B cell (primary cell): ENCODE results near the gene PTPRF. TPM values are rescaled to one million over a fixed set of nuclear protein-coding genes. Genes with fewer than 3 reads are reported as not detected.

Experiments used
- ATAC-seq: fragments of 200-7000 bp; cut with Tn5 transposase; one replicate; pipeline ENCODE4 v1.10.0; 2021; ENCODE audit warnings: low read depth, mild to moderate bottlenecking, moderate number of reproducible peaks, moderate library complexity
- CTCF ChIA-PET: fragments of 350-600 bp; sonication (Branson Sonifier 250); formaldehyde crosslinking; loops from one replicate; lab custom pipeline; 2021; ENCODE audit warnings: antibody characterized with exemption, inconsistent platforms; lab: Charles Lee
- POLR2A ChIA-PET: fragments of 350-600 bp; sonication (Branson Sonifier 250); formaldehyde crosslinking; loops from one replicate; lab custom pipeline; 2021; ENCODE audit warnings: antibody characterized with exemption; lab: Charles Lee
- DNase-seq: peaks from one replicate; pipeline ENCODE4 v3.0.0; 2013
- H2AFZ ChIP-seq: 2 replicates; pipeline ENCODE4 v1.6.1; 2012; ENCODE audit warnings: mild to moderate bottlenecking, low read depth, low read length; ENCODE audit not compliant: insufficient read depth, poor library complexity, severe bottlenecking
- H3K27ac ChIP-seq, 2 donors: 1 replicate in 1 of 2; 2 replicates in 1 of 2; pipeline ENCODE4 v1.5.1; 2012 to 2013; ENCODE audit warnings: low read length in 2 of 2, mild to moderate bottlenecking in 2 of 2, moderate library complexity in 1 of 2
- H3K27me3 ChIP-seq, 4 experiments: fragments of 200-600 bp in 1 of 4; sonication (generic) in 1 of 4; replicated peaks in 1 of 4; 1 replicate in 2 of 4; 2 replicates in 2 of 4; pipeline versions ENCODE4 v1.6.1 to v1.7.0; 2013 to 2016; ENCODE audit warnings: low read length in 3 of 4, mild to moderate bottlenecking in 2 of 4, mixed read lengths in 1 of 4, moderate library complexity in 1 of 4; ENCODE audit not compliant: insufficient read depth in 4 of 4, control insufficient read depth in 3 of 4; ENCODE audit errors: control extremely low read depth in 1 of 4
- H3K36me3 ChIP-seq, 2 experiments: replicated peaks in 1 of 2; 1 replicate in 1 of 2; 2 replicates in 1 of 2; pipeline versions ENCODE4 v1.6.1 to v1.7.1; 2013; ENCODE audit warnings: low read length in 1 of 2; ENCODE audit not compliant: insufficient read depth in 2 of 2, control insufficient read depth in 1 of 2; ENCODE audit errors: control extremely low read depth in 1 of 2, extremely low read depth in 1 of 2
- H3K4me1 ChIP-seq, 2 donors: fragments of 200-600 bp in 1 of 2; sonication (generic) in 1 of 2; 1 replicate in 1 of 2; 2 replicates in 1 of 2; pipeline versions ENCODE4 v1.5.1 to v1.6.1; 2013 to 2017; ENCODE audit warnings: low read length in 2 of 2; ENCODE audit not compliant: control insufficient read depth in 2 of 2, insufficient read depth in 2 of 2
- H3K4me2 ChIP-seq: replicated peaks from 2 replicates; pipeline ENCODE3; 2012; ENCODE audit warnings: mild to moderate bottlenecking, low read depth, low read length; ENCODE audit not compliant: poor library complexity, severe bottlenecking
- H3K4me3 ChIP-seq, 5 experiments: fragments of 200-600 bp in 1 of 5; sonication (generic) in 1 of 5; 1 replicate in 3 of 5; 2 replicates in 2 of 5; pipeline versions ENCODE4 v1.5.1 to v1.7.0; 2011 to 2016; ENCODE audit warnings: low read length in 4 of 5, mild to moderate bottlenecking in 4 of 5, low read depth in 2 of 5, control low read depth in 1 of 5, moderate library complexity in 1 of 5; ENCODE audit not compliant: insufficient read depth in 1 of 5; ENCODE audit errors: control extremely low read depth in 1 of 5, extremely low read depth in 1 of 5
- H3K79me2 ChIP-seq: fragments of 200-600 bp; sonication (generic); one replicate; pipeline ENCODE4 v1.6.0; 2016; ENCODE audit warnings: low read length; ENCODE audit not compliant: control insufficient read depth, insufficient read depth
- H3K9ac ChIP-seq: fragments of 200-600 bp; sonication (generic); 2 replicates; pipeline ENCODE4 v1.6.1; 2017; ENCODE audit warnings: mild to moderate bottlenecking, low read length, moderate library complexity
- H3K9me3 ChIP-seq, 3 donors: one replicate each; pipeline versions ENCODE4 v1.6.1 to v1.7.1; 2013; ENCODE audit warnings: low read length in 2 of 3; ENCODE audit not compliant: control insufficient read depth in 2 of 3, insufficient read depth in 1 of 3; ENCODE audit errors: control extremely low read depth in 1 of 3
- H4K20me1 ChIP-seq: 2 replicates; pipeline ENCODE4 v1.6.0; 2012; ENCODE audit warnings: mild to moderate bottlenecking, low read length; ENCODE audit not compliant: insufficient read depth, control insufficient read depth, poor library complexity, severe bottlenecking
- H3K27ac Mint-ChIP-seq: one replicate; pipeline ENCODE4 v1.8.0; 2021; ENCODE audit warnings: mixed read lengths
- H3K27me3 Mint-ChIP-seq: one replicate; pipeline ENCODE4 v1.8.0; 2021; ENCODE audit warnings: mixed read lengths
- H3K4me1 Mint-ChIP-seq: one replicate; pipeline ENCODE4 v1.8.0; 2021; ENCODE audit warnings: mixed read lengths
- H3K4me3 Mint-ChIP-seq: one replicate; pipeline ENCODE4 v1.8.0; 2021; ENCODE audit warnings: mixed read lengths
- H3K9me3 Mint-ChIP-seq: one replicate; pipeline ENCODE4 v1.8.0; 2022; ENCODE audit warnings: mixed read lengths; ENCODE audit not compliant: insufficient read depth
- EZH2 ChIP-seq: IDR thresholded peaks from 2 replicates; pipeline ENCODE4 v1.6.1; 2012; ENCODE audit warnings: borderline replicate concordance, low read depth, mild to moderate bottlenecking, moderate library complexity, low read length; ENCODE audit not compliant: insufficient read depth, poor library complexity, severe bottlenecking
- WGBS: methylation state at CpG from one replicate; pipeline ENCODE4 v1.1.5; 2013; ENCODE audit warnings: missing lambda C conversion rate; ENCODE audit not compliant: insufficient coverage; 5-methylcytosine and 5-hydroxymethylcytosine counted together
- intact Hi-C: fragments of 100-400 bp; cut with micrococcal nuclease; formaldehyde crosslinking; loops from one replicate; pipeline ENCODE4 v1.10.0; 2022
- polyA plus RNA-seq: library from polyadenylated mRNA; depleted of rRNA; stranded (reverse); fragments of >200 nt; gene quantifications from 2 replicates; pipeline ENCODE4 v1.2.3, GENCODE V29; 2012
- total RNA-seq, 2 donors: library from RNA; stranded (reverse); fragments of 120-200 nt in 1 of 2; gene quantifications; 1 replicate in 1 of 2; 2 replicates in 1 of 2; pipeline versions ENCODE4 v1.2.3 to v1.2.4, GENCODE V29; 2013 to 2022
- TF ChIP-seq, protein P1 (sequence below): fragments of 200-600 bp; IDR thresholded peaks from one replicate; pipeline ENCODE4 v1.8.0; 2022; ENCODE audit warnings: antibody characterized with exemption, mild to moderate bottlenecking

The PTPRF gene
- total and polyA plus RNA-seq, 2 donors (not counting 1 experiment from before 2014, with no cell fraction given), result 0.07 to 0.13 TPM

DNA sequence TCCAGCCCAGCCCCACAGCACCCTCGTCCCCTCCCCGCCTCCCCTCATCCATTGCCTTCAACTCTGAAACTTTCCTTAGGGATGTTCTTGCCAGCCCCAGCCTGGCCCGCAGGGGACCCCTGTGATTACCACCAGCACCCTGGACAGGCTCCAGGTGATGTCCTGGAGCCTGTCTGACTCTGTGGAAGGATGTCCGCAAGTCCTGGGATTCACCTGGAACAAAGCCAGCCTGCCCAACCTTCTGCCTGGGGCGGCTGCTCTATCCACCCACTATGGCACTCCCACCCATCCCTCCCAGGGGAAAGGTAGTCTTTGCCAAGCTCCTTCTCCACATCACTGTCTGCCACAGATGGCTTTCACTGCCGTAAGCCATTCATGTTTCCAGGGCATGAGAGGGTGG is 24.4 kb upstream of the PTPRF start:
- H3K9me3 ChIP-seq, result peaks cover 0 to 4% (median under 1%) of the 10 kb centered on the region in 3 donors
- intact Hi-C loops, result no loop called here
- 83% methylated on average over 5 of the region's 6 CpGs for WGBS
- H3K79me2 ChIP-seq, result no peaks in the 10 kb centered on the region
- ChIA-PET CTCF (no interaction called here), POLR2A (interaction anchor here (0.6 kb wide), 1 partner anchor 1732 kb away, joined by 9 read pairs; no protein-coding TSS in a partner anchor)
- H3K27ac Mint-ChIP-seq, result no peak overlapping the region
- H3K27ac ChIP-seq, result no peak overlapping the region
- no peak overlapping the region for H3K4me2 ChIP-seq
- TF ChIP-seq EZH2, result no peak
- TF ChIP-seq, protein P1, sequence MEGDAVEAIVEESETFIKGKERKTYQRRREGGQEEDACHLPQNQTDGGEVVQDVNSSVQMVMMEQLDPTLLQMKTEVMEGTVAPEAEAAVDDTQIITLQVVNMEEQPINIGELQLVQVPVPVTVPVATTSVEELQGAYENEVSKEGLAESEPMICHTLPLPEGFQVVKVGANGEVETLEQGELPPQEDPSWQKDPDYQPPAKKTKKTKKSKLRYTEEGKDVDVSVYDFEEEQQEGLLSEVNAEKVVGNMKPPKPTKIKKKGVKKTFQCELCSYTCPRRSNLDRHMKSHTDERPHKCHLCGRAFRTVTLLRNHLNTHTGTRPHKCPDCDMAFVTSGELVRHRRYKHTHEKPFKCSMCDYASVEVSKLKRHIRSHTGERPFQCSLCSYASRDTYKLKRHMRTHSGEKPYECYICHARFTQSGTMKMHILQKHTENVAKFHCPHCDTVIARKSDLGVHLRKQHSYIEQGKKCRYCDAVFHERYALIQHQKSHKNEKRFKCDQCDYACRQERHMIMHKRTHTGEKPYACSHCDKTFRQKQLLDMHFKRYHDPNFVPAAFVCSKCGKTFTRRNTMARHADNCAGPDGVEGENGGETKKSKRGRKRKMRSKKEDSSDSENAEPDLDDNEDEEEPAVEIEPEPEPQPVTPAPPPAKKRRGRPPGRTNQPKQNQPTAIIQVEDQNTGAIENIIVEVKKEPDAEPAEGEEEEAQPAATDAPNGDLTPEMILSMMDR, result no peak
- DNase-seq, result no peak
- H3K9me3 Mint-ChIP-seq, result peaks cover under 1% of the 10 kb centered on the region
- no peaks in the 10 kb centered on the region for H4K20me1 ChIP-seq
- H3K4me1 ChIP-seq, result no peaks in the 10 kb centered on the region
- ATAC-seq, result no peak
- H3K9ac ChIP-seq, result no peak overlapping the region
- no peaks in the 10 kb centered on the region for H3K36me3 ChIP-seq
- H3K4me3 Mint-ChIP-seq, result no peak overlapping the region
- H3K27me3 Mint-ChIP-seq, result peaks cover 28% of the 10 kb centered on the region
- H3K4me1 Mint-ChIP-seq, result no peaks in the 10 kb centered on the region
- H3K4me3 ChIP-seq, result no peak overlapping the region
- no peak overlapping the region for H2AFZ ChIP-seq
- H3K27me3 ChIP-seq, result peaks cover 0 to 3% (median 0%) of the 10 kb centered on the region in 4 experiments

DNA sequence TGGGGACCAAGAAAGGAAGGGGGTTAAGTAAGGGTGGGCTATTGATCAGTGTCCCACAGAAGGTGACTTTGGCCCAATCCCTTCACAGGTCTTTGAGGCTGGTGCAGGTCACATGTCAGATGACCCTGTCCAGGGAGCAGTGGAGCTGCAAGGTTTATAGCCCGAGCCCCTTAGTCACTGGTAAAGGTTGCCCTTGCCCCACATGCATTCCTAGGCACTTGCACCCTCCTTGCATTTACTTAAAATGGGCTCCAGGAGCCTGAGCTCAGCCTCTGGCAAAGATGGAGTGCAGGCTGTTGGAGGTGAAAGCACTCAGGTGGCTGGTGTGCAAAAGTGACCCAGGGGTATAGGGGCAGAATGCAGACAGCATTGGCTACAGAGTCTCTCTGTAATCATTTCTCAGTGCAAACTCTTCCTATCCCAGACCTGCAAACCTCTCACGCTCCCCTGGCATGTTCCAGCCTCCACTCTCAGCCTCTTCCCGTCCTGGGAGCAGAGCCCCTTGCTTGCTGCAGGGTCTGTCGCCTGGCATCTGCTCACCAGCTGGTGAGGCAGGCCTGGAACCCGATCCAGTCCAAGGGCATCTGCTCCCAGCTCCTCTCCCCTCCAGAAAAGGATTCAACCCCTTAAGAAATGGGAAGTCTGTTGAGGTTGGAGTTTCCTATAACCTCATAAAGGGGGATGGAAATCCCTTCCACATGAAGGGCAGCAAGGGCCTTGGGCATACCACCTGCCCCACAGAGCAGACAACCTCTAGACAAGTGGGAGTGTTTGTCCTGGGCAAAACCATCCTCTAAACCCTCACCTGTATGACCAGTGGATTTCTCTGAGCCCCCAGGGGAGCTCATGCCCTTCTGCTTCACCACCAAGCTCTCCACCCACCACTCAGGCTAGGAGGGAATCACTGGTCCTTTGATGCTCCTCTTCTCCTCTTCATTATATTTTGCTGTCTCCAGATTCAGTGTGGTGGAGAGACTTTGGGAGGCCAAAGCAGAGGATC is 23.1 kb upstream of the PTPRF start:
- Histone ChIP-seq H3K79me2 (no peaks in the 10 kb centered on the region), H3K4me1 (no peaks in the 10 kb centered on the region), H3K27ac (no peak overlapping the region), H3K4me3 (no peak overlapping the region), H4K20me1 (no peaks in the 10 kb centered on the region), H2AFZ (no peak overlapping the region), H3K4me2 (no peak overlapping the region), H3K9me3 (peaks cover 0 to 5% (median 4%) of the 10 kb centered on the region in 3 donors), H3K27me3 (peaks cover 0 to 3% (median 0%) of the 10 kb centered on the region in 4 experiments), H3K9ac (no peak overlapping the region), H3K36me3 (no peaks in the 10 kb centered on the region)
- Mint-ChIP-seq H3K27ac (no peak overlapping the region), H3K27me3 (peaks cover 31% of the 10 kb centered on the region), H3K4me3 (no peak overlapping the region), H3K9me3 (peaks cover 3% of the 10 kb centered on the region), H3K4me1 (no peaks in the 10 kb centered on the region)
- no peak for DNase-seq
- CTCF ChIA-PET, result no interaction called here
- WGBS, result 89% methylated on average over 3 of the region's 5 CpGs
- no peak for ATAC-seq
- POLR2A ChIA-PET, result no interaction called here
- TF ChIP-seq, protein P1, result no peak
- TF ChIP-seq EZH2, result no peak
- intact Hi-C loops, result no loop called here
